LHCN-M2 (cell line): ENCODE results near the gene TRPC6. TPM values are rescaled to one million over a fixed set of nuclear protein-coding genes. Genes with fewer than 3 reads are reported as not detected.

Experiments
- DNase-seq: peaks from one replicate; pipeline ENCODE4 v3.0.0-alpha.2; 2012; ENCODE audit warnings: low read depth
- polyA plus RNA-seq: library from polyadenylated mRNA; unstranded; fragments of >200 nt; gene quantifications from one replicate; pipeline ENCODE4 v1.2.1, GENCODE V29; 2012; ENCODE audit warnings: missing spikeins
- total RNA-seq: library from RNA; depleted of rRNA; stranded (reverse); fragments of >200 nt; gene quantifications from 2 replicates; pipeline ENCODE4 v1.2.3, GENCODE V29; 2014; rRNA removed

Gene TRPC6
- total RNA-seq, result not detected in 2 replicates
- 0.01 TPM for polyA plus RNA-seq

GRCh38 chr11:101583251-101584128 is at the start of gene TRPC6:
Gene TRPC6 (minus strand): TSS chr11:101584007. CDS start chr11:101583503, 504 bp downstream.
- no peak for DNase-seq

- DNase-seq, result no peak
Measured at GRCh38 chr11:101620026-101620425, 36.2 kb upstream of the TRPC6 start.

DNA sequence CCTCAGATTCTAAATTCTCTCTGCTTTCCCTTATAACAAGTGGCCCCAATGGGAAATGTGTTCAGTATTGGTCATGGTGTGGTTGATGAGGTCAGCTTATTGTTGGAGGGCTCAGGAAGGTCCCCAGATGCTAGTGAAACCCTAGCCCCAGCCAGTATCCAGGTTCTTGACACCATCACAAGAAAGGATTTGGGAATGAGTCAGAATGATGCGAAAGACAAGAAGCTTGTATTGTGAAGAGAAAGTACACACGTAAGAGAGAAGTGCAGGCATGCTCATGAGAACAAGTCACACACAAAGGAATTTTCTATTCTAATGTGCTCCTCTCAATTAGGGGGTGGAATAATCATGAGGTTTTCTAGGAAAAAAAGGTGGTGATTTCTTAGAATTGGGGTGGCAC is 34.9 kb upstream of the TRPC6 start:
- DNase-seq, result peak; percentile 79

DNA sequence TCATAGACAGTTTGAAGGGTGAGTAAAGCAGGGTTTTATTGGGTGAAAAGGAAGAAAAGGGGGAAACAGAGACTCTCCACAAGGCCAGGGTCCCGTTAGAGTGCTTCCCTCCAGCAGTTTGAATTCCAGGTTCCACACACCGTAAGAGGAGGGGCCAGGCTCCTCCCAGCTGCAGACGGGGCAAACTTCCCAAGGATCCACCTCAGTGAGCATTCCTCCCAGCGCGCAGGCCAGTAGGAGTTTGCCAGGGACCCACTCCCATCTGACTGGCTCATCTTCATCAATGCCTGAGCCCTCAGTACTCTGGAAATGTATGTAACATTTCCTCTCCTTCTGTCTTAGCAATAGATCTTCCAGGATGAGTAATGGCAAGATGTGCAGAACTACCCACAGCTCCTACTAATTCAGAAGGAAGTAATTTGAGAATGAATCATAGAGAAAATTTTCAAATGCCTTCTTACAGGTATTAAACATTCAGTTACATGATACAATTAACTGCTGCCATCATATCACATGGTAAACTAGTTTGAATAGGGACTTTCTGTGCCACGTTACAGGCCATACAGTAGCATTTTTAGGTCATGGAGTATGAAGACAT is 34.0 kb upstream of the TRPC6 start:
- peak; percentile 10 for DNase-seq

- no peak for DNase-seq
Measured at GRCh38 chr11:101612481-101612880, 28.7 kb upstream of the TRPC6 start.

GRCh38 chr11:101600924-101601323 is 17.1 kb upstream of the TRPC6 start:
- no peak for DNase-seq

DNA sequence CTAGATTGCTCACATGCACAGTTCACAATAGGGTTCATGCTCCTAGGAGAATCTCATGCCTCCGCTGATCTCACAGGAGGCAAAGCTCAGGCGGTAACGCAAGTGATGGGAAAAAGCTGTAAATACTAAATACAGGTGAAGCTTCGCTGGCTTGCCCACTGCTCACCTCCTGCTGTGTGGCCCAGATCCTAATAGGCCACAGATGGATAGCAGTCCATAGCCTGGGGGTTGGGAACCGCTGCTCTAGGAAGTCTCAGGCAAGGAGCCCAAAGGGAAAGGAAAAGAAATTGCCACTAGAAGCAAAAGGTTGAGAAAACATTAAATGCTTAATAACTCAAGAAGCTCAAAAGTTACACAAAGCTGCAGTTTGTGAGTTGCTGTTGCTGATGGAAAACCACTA is 3.2 kb upstream of the TRPC6 start:
- DNase-seq, result no peak

- no peak for DNase-seq
Measured at GRCh38 chr11:101584655-101585054, 848 bp upstream of the TRPC6 start.

DNA sequence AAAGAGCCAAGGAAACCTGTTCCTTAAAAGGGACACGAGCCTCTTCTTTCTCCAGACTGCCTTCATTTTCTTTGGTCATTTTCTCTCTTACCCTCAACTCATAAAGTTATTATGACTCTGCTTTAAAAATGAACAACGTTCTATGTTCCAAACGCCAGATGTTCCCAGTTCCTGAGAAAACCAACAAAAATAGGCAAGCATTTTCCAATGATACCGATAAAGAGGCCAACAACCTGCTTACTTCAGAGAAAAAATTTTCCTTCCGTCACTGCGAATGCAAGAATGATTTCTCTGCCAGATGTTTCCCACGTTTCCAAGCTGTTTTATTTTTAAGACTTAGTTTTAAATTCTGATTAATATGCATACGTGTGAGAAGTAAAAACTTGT is 315 bp upstream of the TRPC6 start:
- no peak for DNase-seq

GRCh38 chr11:101582989-101583250 is 887 bp downstream of the TRPC6 start:
- no peak for DNase-seq

GRCh38 chr11:101582236-101582988 is 1.4 kb downstream of the TRPC6 start:
- no peak for DNase-seq

GRCh38 chr11:101577461-101577860 is 6.3 kb downstream of the TRPC6 start:
- DNase-seq, result no peak

GRCh38 chr11:101576456-101576855 is 7.4 kb downstream of the TRPC6 start:
- no peak for DNase-seq

GRCh38 chr11:101574886-101575285 is 8.9 kb downstream of the TRPC6 start:
- no peak for DNase-seq

DNA sequence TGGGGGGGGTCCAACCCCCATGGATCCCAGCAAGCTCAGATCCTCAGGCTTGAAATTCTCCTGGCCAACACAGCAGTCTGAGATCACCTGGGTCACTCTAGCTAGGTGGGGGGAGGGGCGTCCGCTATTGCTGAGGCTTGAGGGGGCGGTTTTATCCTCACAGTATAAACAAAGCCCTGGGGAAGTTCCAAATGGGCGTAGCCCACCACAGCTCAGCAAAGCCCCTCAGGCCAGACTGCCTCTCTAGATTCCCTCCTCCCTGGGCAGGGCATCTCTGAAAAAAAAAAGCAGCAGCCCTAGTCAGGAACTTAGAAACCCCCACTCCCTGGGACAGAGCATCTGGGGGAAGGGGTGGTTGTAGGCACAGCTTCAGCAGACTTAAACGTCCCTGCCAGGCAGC is 16.7 kb downstream of the TRPC6 start:
- no peak for DNase-seq

DNA sequence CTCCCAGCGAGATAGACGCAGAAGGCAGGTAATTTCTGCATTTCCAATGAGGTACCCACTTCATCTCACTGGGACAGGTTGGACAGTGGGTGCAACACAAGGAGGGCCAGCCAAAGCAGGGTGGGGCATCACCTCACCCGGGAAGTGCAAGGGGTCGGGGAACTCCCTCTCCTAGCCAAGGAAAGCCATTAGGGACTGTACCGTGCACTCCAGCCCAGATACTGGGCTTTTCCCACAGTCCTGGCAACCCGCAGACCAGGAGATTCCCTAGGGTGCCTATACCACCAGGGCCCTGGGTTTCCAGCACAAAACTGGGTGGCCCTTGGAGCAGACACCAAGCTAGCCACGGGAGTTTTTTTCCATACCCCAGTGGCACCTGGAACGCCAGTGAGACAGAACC is 17.2 kb downstream of the TRPC6 start:
- DNase-seq, result no peak

DNA sequence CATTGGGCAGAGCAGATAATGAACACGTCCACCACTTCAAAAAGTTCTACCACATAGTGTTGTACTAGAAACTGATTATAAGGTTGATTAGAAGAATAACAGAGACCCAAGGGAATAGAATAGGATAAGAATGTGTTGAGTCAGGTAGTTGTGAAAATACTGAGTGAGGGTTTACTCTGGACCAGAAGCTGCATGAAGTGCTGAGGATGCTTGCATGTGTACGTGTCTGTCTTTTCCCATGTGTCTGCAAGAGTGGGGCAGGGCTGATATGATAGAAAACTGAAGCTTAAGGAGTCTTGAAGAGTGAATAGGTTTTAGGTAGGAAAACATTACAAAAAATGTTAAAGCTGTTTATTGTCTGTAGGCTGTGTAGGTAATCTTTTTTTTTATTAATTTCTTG is 20.6 kb downstream of the TRPC6 start:
- DNase-seq, result no peak

DNA sequence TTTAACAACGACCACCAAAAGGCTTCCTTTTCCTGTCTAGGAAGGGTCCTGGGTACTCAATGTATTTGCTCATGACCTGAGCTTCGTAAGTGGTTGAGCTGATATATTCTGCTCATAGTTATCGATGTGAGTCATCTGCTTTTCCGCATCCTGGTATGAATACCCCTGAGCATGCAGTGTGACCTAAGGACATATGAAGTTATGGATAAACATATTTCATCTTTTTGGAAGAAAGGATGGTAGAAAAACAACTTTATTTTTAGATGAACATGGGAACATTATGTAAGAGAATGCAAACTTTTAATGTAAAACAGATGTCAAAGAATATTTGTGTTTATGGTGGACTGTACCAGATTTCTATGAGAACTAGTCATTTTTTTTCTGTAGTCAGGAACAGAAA is 28.4 kb downstream of the TRPC6 start:
- no peak for DNase-seq

DNA sequence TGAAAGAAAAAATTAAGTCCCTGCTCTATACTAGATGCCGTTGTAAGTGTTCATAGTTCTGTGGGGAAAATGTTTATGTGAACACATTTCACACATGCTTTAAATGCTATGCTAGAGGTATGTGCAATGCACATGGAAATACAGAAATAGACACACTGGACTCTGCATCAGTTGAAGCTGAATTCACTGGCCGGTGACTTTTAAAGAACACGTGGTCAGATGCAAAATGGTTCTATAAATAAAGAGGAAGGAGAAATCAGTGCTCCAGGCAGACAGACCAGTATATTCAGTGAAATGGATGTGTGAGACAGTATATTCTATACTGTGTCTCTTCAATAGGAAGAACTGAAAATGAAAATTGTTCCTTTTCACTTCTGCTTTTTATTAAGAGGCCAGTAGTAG is 29.9 kb downstream of the TRPC6 start:
- no peak for DNase-seq

- no peak for DNase-seq
Measured at GRCh38 chr11:101552888-101553287, 30.9 kb downstream of the TRPC6 start.

GRCh38 chr11:101528541-101528940 is 55.3 kb downstream of the TRPC6 start:
- no peak for DNase-seq

DNA sequence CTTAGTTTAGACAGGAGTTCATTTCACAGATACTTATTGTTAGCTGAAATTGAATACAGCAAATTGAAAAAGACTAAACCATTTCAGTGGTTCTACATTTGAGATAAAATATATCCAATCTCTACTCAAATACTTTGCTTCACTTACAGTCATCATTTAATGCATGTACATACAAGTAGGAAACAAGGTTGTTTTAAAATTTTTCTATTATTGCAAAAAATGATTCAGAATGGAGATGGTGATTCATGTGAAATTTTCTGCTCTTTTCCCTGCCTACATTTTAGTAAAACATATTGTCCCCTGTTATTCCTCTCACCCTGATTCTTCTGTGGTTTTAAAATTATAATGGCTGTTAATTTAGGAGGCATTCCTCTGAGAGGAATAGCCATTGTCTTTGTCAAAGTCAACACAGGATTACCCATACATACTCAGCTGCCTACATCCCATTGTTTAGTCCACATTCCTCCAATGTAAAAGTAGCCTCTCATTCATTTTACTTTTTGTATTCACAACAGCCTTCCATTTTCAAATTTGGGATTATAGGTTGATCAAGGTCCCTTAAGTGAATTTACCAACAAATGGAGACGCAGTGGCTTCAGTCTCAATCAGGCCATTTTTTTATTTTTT is 60.1 kb downstream of the TRPC6 start:
- no peak for DNase-seq
